ENCODE results near the gene ABCC11.

- TF ChIP-seq CTCF (IDR thresholded peaks at IDR 0.05; ENCODE audit: low read depth, low read length), result no peak
- no peak for TF ChIP-seq EZH2phosphoT487 (IDR thresholded peaks at IDR 0.05; ENCODE audit: low read depth)
Measured at GRCh38 chr16:48133455-48134211, 113.7 kb downstream of the ABCC11 start.

Measured in OCI-LY3 (cell line).